RKO (cell line): Measurements from ENCODE around the gene CCDC148.
A peak's percentile ranks its signal among the peaks of the same experiment; 100 is the strongest.
"Not testable (repeated sequence)": the region's sequence is repeated elsewhere in the genome, so short reads cannot be mapped to it uniquely, and the experiment has no call there.

Source experiments
- DNase-seq: peaks from one replicate; pipeline ENCODE4 v3.0.0-alpha.2; 2016; ENCODE audit warnings: low spot score

CCDC148 gene

DNA sequence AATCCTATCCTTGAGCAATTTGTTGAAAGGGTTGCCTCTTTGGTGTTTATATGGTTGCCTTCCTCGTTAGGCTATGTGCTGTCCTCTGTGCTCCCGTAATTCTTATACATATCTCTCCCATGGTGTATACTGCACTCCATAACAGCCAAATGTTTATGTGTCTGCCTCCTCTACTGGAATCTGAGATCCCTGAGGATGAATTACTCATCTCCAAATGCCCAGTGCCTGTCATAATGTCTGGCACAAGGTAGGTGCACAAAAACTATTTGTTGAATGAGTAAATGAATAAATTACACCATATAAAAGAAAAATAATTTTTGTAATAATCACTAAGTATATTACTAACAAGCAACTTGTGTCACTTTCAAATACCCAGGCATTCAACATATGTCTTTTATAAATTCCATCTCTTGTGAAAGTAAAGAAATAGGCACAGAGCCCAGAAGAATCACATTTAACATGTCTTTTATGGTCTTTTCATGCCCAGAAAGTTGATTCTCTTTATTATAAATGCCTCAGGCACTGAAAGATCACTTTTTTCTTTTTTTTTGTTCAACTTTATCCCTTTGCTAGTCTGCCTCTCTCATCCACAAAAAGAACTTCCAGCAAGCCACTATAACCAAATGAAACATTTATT is 164.9 kb downstream of the CCDC148 start:
- no peak for DNase-seq

GRCh38 chr2:158290225-158290624 is 166.3 kb downstream of the CCDC148 start:
- DNase-seq, result no peak

DNA sequence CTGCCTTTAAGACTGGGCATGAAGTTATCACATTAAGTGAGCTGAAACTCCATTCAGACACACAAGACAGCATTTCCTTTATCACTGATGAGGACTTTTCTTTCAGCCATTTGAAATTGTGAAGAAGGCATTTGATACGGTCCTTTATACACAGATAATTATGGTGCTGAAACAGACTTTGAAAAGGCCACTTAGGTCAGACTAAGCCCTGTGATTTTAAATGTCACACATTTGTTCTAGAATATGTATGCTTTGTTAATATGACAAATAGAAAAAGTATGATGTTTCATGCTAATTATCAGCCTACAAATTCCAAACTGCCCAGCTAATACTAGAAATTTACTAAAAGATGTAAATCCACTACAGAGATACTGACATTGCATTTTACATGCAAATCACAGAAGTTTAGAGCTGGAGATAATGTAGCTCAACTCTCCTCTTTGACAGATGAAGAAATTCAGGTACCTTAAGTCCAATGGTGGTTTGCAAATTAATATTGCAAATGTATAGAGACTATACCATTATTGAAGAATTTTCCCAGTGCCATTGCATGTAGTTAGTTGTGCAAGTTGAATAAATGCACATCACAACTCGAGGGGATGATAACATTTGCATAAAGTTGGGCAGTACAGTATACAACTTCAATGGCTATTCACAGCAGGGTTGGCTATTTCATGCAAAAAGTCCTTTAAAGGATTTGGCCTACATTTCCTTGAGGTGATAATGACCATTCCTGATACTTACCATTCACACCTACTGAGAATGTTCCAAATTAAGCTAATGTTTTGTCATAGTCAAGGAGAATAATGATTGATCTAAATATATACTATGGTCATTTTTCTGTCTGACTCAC is 179.7 kb downstream of the CCDC148 start:
- DNase-seq, result no peak

DNA sequence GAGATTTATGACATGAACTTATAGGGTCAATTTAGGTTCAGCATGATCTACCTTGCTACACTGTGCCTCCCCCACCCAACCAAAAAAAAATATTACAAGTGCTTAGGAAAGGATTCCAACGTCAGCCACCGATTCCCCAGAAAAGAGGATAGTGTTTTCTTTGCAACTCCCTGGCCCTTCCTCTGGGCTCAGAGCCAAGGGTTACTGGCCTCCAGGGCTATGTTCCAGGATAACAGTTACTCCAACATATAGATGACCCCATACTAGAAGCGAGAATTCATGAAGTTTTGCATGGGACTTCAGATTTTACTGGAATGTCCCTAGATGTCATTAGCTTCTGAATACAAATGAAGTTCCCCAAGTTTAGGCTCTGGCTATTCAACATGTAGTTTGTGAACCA is 182.8 kb downstream of the CCDC148 start:
- no peak for DNase-seq

- DNase-seq, result no peak
These were observed 186.0 kb downstream of the CCDC148 start for GRCh38 chr2:158270536-158270935.

DNA sequence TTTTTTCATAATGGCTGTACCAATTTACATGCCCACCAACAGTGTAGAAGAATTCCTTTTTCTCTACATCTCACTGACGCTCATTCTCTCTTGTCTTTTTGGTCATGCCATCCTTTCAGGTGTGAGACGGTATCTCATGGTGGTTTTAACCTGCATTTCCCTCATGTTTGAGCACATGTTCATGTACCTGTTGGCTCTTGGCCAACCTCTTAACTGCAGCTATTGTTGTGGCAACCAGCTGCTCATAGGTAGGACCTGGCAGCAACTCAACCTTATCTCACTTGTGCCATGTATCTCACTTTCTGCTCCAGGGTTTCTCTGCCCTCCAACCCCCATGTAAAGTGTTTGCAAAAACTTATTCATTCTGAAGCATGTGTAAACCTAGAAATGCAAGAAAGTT is 187.4 kb downstream of the CCDC148 start:
- DNase-seq, result no peak

DNA sequence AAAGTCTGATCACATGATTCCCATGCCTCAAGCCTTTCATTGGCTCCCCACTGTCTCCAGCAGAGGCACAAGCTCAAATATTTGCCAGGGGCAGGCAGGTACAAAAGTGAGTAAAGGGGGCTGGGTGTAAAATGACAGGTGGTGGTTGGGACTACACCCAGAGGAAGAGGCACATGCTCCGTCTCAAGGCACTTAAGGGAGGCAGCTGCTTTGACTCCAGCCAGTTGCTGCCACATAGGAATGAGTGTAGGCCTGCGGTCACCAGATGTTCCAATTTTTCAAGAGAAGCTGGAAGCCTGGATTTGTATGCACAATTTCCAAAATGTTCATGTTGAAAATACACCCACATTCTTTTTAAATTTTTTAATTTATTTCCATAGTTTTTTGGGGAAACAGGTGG is 190.4 kb downstream of the CCDC148 start:
- no peak for DNase-seq

DNA sequence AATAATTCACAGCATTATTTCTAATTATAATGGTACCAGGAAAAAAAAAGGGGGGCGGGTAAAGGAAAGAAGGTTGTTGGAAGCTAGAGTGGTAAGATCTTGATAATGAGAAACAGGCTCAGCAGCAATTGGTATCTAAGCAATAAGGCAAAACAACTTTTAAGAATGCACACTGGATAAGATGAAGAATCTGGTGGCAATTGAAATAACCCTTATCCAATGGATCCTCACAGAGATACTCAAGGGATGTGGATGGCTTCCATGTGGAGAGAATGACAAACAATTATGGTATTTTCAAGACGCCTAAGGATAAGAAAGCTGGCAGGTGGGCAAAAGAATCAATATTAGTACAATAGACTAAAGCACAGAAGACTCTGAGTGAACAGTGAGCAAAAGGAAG is 201.3 kb downstream of the CCDC148 start:
- DNase-seq, result no peak

DNA sequence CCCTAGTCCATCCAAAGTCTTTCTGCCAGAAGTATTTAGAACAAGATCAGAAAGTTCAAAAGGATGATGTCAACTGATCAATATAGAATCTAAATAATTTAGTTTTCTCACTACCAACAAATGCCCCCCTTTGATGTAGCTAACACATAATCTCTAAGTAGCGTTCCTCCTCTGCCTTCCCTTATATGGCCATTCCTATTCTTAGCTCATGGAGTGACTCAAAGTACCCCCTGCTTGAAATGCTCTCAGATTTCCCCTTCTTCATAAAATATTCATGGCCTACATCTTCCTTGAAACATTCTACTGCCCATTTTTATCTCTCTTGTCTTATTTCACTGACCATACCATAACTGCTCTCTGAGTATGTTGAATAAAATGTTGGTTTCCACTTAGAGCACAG is 203.4 kb downstream of the CCDC148 start:
- DNase-seq, result no peak

GRCh38 chr2:158251356-158251755 is 205.2 kb downstream of the CCDC148 start:
- DNase-seq, result no peak

DNA sequence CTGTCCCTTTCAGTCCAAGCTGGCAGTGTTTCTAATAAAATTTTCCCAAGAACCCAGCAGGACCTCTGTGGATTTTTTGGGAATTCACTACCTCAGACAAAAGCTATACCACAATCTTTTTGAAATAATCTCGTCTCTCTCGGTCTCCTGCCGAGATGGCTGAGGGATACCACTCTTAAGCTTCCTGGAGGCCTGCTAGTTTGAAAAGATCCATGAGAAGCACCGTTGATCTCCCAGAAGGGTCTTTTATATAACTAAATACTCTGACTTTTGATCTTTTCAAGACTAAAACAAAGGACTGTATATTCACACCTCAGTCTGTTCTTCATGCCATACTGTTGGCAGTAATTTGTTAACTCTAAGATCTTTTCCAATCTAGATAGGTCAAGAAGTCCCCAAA is 213.2 kb downstream of the CCDC148 start:
- DNase-seq, result no peak

DNA sequence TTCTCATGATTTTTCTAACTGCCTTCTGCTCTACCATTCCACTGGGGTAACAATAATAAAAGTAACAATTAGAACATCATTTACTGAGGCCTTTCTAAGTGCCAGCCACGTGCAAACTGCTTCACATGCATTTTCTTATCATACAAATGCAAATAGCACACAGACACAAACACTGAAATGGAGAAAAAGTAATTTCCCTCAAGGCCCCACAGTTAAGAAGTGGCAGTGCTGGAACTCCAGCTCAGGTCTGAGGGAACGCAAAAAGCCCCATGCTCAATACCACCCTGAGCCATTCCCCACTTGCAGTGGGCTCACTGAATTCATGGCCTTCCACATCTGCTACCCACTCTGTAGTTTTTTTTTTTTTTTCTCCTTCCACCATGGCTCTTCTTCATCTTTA is 214.3 kb downstream of the CCDC148 start:
- no peak for DNase-seq

DNA sequence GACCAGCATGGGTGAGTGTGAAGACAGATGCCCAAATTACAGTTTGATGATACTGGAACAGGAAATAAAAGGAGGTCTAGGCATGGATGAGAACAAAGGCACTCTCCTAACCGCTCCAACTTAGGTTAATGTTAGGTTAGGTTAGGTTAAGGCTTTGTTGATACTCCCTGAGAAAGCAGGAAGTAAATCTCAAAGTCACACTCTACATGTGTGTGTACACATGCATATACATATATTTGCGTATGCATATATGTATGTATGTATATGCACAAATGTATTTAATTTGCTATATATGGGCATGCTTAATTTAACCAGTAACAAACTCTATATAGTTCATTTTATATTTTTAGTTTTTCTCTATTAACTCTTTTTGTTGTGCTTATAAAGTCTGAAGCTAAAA is 215.6 kb downstream of the CCDC148 start:
- DNase-seq, result no peak

GRCh38 chr2:158239271-158239670 is 217.3 kb downstream of the CCDC148 start:
- no peak for DNase-seq

GRCh38 chr2:158234497-158234896 is 222.1 kb downstream of the CCDC148 start:
- DNase-seq, result no peak

DNA sequence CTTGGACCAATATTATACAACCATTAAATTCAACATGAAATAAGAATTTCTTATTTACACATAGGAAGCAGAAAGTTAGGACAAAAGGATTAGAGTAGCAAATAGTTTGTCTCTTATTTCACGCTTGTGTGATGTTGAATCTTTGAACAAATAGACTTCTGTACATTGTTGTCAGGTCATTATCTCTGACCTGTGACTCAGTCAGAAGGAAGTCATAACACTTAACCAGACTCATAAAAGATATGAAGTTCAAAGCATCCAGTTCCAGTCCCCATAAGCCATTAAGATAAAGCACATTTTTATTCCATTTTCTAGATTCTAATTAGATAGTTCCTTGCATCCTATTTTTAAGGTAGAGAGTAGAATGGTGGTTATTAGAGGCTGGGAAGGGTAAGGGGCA is 224.1 kb downstream of the CCDC148 start:
- no peak for DNase-seq

GRCh38 chr2:158228943-158229508 is 227.5 kb downstream of the CCDC148 start:
- no peak for DNase-seq

GRCh38 chr2:158223066-158223465 is 233.5 kb downstream of the CCDC148 start:
- DNase-seq, result not testable (repeated sequence)

DNA sequence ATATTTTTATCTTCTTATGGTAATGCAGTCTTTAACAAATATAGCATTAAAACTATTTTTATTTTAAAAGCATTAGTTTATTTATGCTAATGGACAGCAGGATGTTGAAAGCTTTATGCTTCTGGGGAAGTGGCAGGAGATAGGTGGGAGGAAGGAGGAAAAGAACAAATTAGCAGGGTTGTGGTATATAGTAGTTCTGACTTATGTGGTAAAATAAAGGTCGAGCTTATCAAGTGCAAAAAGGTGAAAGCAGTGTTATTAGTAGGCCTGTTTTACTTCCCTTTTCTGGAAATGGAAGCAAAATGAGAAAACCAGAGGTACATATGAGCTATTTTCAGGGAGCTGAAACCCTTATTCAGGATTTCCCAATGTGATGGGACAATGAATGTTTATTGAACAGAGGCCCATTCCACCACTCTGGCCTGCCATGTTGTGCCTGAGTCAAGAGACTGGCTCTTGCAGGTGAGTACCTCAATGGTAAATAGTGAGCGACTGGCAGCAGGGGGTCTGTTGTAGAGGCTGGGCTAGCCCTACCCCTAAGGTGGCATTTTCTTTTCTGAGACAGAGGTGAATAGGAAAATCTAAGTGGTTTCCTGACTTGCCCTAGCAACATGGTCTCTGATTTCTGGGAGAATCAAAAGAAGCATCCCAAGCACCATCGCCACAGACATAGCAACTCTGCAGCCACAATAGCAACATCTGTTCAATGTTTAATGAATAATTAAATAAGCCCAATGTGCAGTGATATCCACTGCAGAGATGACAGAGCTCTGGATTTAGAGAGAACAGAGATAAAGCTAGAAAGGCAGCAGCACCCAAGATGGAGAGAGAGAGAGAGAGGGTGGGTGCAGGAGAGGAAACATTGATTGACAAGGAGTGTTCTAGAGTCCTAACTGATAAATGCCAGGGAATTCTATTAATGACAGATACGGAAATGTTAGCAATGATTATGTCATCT is 235.2 kb downstream of the CCDC148 start:
- DNase-seq, result no peak

GRCh38 chr2:158217593-158217992 is 239.0 kb downstream of the CCDC148 start:
- no peak for DNase-seq

GRCh38 chr2:158214431-158214830 is 242.1 kb downstream of the CCDC148 start:
- peak; percentile 42 for DNase-seq

- no peak for DNase-seq
These were observed 242.8 kb downstream of the CCDC148 start for GRCh38 chr2:158213773-158214172.
